SK-N-SH (cell line): ENCODE data around the gene NSD1. TPM values are rescaled to one million over a fixed set of nuclear protein-coding genes. Genes with fewer than 3 reads are reported as not detected.

Source experiments
- CTCF ChIA-PET: fragments of 300-600, 350-600 bp; formaldehyde crosslinking; extraction: SDS; loops from one replicate; lab custom pipeline; 2021; lab: Yijun Ruan, JAX
- POLR2A ChIA-PET: fragments of 350-600 bp; sonication (Branson Sonifier 250); formaldehyde crosslinking; extraction: SDS; loops from one replicate; lab custom pipeline; 2020; ENCODE audit warnings: antibody characterized with exemption, inconsistent platforms; lab: Yijun Ruan, JAX
- DNase-seq: peaks from one replicate; pipeline ENCODE4 v3.0.0; 2012
- H2AFZ ChIP-seq: fragments of 200-600 bp; sonication (generic); 2 replicates; pipeline ENCODE4 v1.8.1; 2016; ENCODE audit warnings: antibody characterized with exemption, mild to moderate bottlenecking, low read depth
- H3F3A ChIP-seq: fragments of 200-600 bp; sonication (generic); replicated peaks from 2 replicates; pipeline ENCODE3; 2016; ENCODE audit warnings: antibody characterized with exemption, mild to moderate bottlenecking; ENCODE audit not compliant: insufficient read depth
- H3K27ac ChIP-seq, 2 experiments: fragments of 200-500 bp in 1 of 2; fragments of 200-600 bp in 1 of 2; sonication (Bioruptor generic) in 1 of 2; sonication (generic), shearing (Covaris generic) in 1 of 2; 2 replicates each; pipeline versions ENCODE4 v1.5.1 to v1.6.1; 2014 to 2016; ENCODE audit warnings: low read depth in 2 of 2, inconsistent platforms in 1 of 2, low read length in 1 of 2, mild to moderate bottlenecking in 1 of 2, mixed read lengths in 1 of 2
- H3K27me3 ChIP-seq: fragments of 200-600 bp; sonication (generic), shearing (Covaris generic); 2 replicates; pipeline ENCODE4 v1.6.1; 2016; ENCODE audit warnings: mixed run types; ENCODE audit not compliant: insufficient read depth
- H3K36me3 ChIP-seq, 2 experiments: fragments of 200-500 bp in 1 of 2; fragments of 200-600 bp in 1 of 2; sonication (Bioruptor generic) in 1 of 2; sonication (generic) in 1 of 2; replicated peaks in 1 of 2; 2 replicates each; pipeline versions ENCODE3 to v1.5.1; 2014 to 2016; ENCODE audit warnings: low read length in 1 of 2, mild to moderate bottlenecking in 1 of 2; ENCODE audit not compliant: insufficient read depth in 2 of 2, control insufficient read depth in 1 of 2
- H3K4me1 ChIP-seq, 2 experiments: fragments of 200-500 bp in 1 of 2; fragments of 200-600 bp in 1 of 2; sonication (Bioruptor generic) in 1 of 2; sonication (generic), shearing (Covaris generic) in 1 of 2; 2 replicates each; pipeline versions ENCODE4 v1.5.1 to v1.6.1; 2014 to 2016; ENCODE audit warnings: low read depth in 1 of 2, low read length in 1 of 2, mixed run types in 1 of 2; ENCODE audit not compliant: insufficient read depth in 2 of 2, control insufficient read depth in 1 of 2
- H3K4me2 ChIP-seq: fragments of 200-600 bp; sonication (generic), shearing (Covaris generic); 2 replicates; pipeline ENCODE4 v1.6.1; 2017; ENCODE audit warnings: mixed run types
- H3K4me3 ChIP-seq, 2 experiments: fragments of 200-500 bp in 1 of 2; fragments of 200-600 bp in 1 of 2; sonication (Bioruptor generic) in 1 of 2; sonication (generic), shearing (Covaris generic) in 1 of 2; 2 replicates each; pipeline versions ENCODE4 v1.5.1 to v1.8.1; 2014 to 2016; ENCODE audit warnings: low read depth in 2 of 2, inconsistent platforms in 1 of 2, low read length in 1 of 2, mild to moderate bottlenecking in 1 of 2, mixed read lengths in 1 of 2, moderate library complexity in 1 of 2
- H3K79me2 ChIP-seq: fragments of 200-600 bp; sonication (generic); 2 replicates; pipeline ENCODE4 v1.8.1; 2017; ENCODE audit warnings: mild to moderate bottlenecking; ENCODE audit not compliant: insufficient read depth
- H3K9ac ChIP-seq: fragments of 200-600 bp; sonication (generic); 2 replicates; pipeline ENCODE4 v1.6.1; 2017; ENCODE audit warnings: mixed run types
- H3K9me2 ChIP-seq: fragments of 200-600 bp; sonication (generic); 2 replicates; pipeline ENCODE4 v1.6.1; 2017; ENCODE audit warnings: mixed run types
- H3K9me3 ChIP-seq: fragments of 200-600 bp; sonication (generic); 2 replicates; pipeline ENCODE4 v1.6.1; 2017; ENCODE audit warnings: mixed run types, mild to moderate bottlenecking, moderate library complexity
- H4K20me1 ChIP-seq: fragments of 200-600 bp; sonication (generic); 2 replicates; pipeline ENCODE4 v1.6.1; 2017; ENCODE audit warnings: mild to moderate bottlenecking, mixed run types; ENCODE audit not compliant: insufficient read depth
- CHD2 ChIP-seq: fragments of 150-350 bp; IDR thresholded peaks from 2 replicates; pipeline ENCODE4 v1.6.1; 2018; ENCODE audit warnings: low read length; ENCODE audit not compliant: partially characterized antibody
- ELF1 ChIP-seq: IDR thresholded peaks from 2 replicates; pipeline ENCODE4 v1.4.0; 2012
- EZH2phosphoT487 ChIP-seq: fragments of 200-600 bp; sonication (generic); IDR thresholded peaks from 2 replicates; pipeline ENCODE4 v1.6.1; 2017; ENCODE audit warnings: low read depth, mixed run types, mild to moderate bottlenecking, antibody characterized with exemption, moderate library complexity, borderline replicate concordance
- FOSL2 ChIP-seq: IDR thresholded peaks from 2 replicates; pipeline ENCODE4 v1.4.0; 2012; ENCODE audit warnings: low read depth, mild to moderate bottlenecking, moderate library complexity, borderline replicate concordance
- FOXJ3 ChIP-seq: sonication (generic); formaldehyde crosslinking; IDR thresholded peaks from 2 replicates; pipeline ENCODE4 v1.5.1; 2020; ENCODE audit warnings: mild to moderate bottlenecking, missing genetic modification reagents
- FOXM1 ChIP-seq: IDR thresholded peaks from 2 replicates; pipeline ENCODE4 v1.4.0; 2012; ENCODE audit warnings: low read depth, mild to moderate bottlenecking
- MEF2A ChIP-seq: IDR thresholded peaks from 2 replicates; pipeline ENCODE4 v1.4.0; 2012; ENCODE audit warnings: low read depth, borderline replicate concordance
- MXI1 ChIP-seq: IDR thresholded peaks from 2 replicates; pipeline ENCODE4 v1.6.1; 2012; ENCODE audit warnings: mild to moderate bottlenecking, low read depth, low read length, improper control_type of control experiment
- NFIC ChIP-seq: IDR thresholded peaks from 2 replicates; pipeline ENCODE4 v1.4.0; 2012; ENCODE audit warnings: borderline replicate concordance
- RAD21 ChIP-seq: IDR thresholded peaks from 2 replicates; pipeline ENCODE4 v1.6.1; 2012; ENCODE audit warnings: mild to moderate bottlenecking, low read length
- RFX5 ChIP-seq: IDR thresholded peaks from 2 replicates; pipeline ENCODE4 v1.6.1; 2012; ENCODE audit warnings: mild to moderate bottlenecking, improper control_type of control experiment, low read length
- RXRA ChIP-seq: IDR thresholded peaks from 2 replicates; pipeline ENCODE4 v1.4.0; 2012; ENCODE audit warnings: low read depth, mild to moderate bottlenecking, borderline replicate concordance
- YY1 ChIP-seq: IDR thresholded peaks from 2 replicates; pipeline ENCODE4 v1.4.0; 2012; ENCODE audit warnings: low read depth, mild to moderate bottlenecking
- WGBS: methylation state at CpG from one replicate; pipeline ENCODE4 v1.1.6; 2017; ENCODE audit warnings: low lambda C conversion rate; 5-methylcytosine and 5-hydroxymethylcytosine counted together
- polyA plus RNA-seq, 3 experiments: library from polyadenylated mRNA; depleted of rRNA; stranded (reverse); fragments of >200 nt; gene quantifications; 2 replicates each; pipeline ENCODE4 v1.2.3, GENCODE V29; 2012
- TF ChIP-seq, protein P1 (sequence below): IDR thresholded peaks from 2 replicates; pipeline ENCODE4 v1.4.0; 2012; ENCODE audit warnings: low read depth
- TF ChIP-seq, protein P2 (sequence below): IDR thresholded peaks from 2 replicates; pipeline ENCODE4; 2012
- TF ChIP-seq, protein P3 (sequence below): fragments of 200-600 bp; sonication (generic); IDR thresholded peaks from 2 replicates; pipeline ENCODE4 v1.6.1; 2017; ENCODE audit warnings: antibody characterized with exemption, mild to moderate bottlenecking, moderate library complexity
- TF ChIP-seq, protein P4 (sequence below): fragments of 150-350 bp; IDR thresholded peaks from 2 replicates; pipeline ENCODE4 v1.6.1; 2017; ENCODE audit warnings: antibody characterized with exemption, low read length, low read depth, borderline replicate concordance
- TF ChIP-seq, protein P5 (sequence below): IDR thresholded peaks from 2 replicates; pipeline ENCODE4 v1.4.0; 2012; ENCODE audit warnings: low read depth, borderline replicate concordance

Gene NSD1
- polyA plus RNA-seq, 1 of the 3 experiments (the other 2 are of a cell fraction): 6.7 TPM

DNA sequence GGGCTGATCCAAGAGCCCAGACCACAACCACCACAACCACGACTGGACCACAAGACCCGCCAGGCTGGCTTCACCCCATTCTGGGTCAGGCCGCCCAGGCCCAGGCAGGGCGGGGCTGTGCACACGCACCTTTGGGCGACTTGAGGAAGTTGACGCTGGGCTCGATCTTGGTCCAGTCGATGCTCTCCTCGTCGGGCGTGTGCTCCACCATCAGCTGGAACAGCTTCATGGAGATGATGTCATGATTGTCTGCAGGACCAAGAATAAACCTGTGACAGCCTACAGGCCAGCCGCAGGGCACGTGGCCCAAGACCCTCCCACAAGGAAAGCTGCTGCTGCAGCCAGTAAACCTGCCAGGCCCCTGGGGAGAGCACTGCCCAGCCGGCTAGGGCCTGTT, 200.6 kb downstream of the NSD1 start:
- Histone ChIP-seq H3K79me2 (peaks cover 3% of the 10 kb centered on the region; the same call in 1 of the 2 replicates), H3K9me2 (no peaks in the 10 kb centered on the region), H3K36me3 (peaks cover 3 to 89% of the 10 kb centered on the region in 2 experiments), H3K4me3 (no peak overlapping the region), H3K4me1 (no peaks in the 10 kb centered on the region), H3K4me2 (no peak overlapping the region), H3K27me3 (no peaks in the 10 kb centered on the region), H3K9ac (no peak overlapping the region), H3K9me3 (no peaks in the 10 kb centered on the region), H3F3A (no peaks in the 10 kb centered on the region), H2AFZ (no peak overlapping the region), H3K27ac (no peak overlapping the region), H4K20me1 (no peaks in the 10 kb centered on the region)
- ChIA-PET CTCF (interaction anchor here (0.6 to 4.4 kb wide), 6 partner anchors 10 to 56 kb away, joined by 3 to 23 read pairs (median 3); no protein-coding TSS in a partner anchor), POLR2A (no interaction called here)
- WGBS: 90% methylated on average over 9 of the region's 15 CpGs
- TF ChIP-seq, protein P1, sequence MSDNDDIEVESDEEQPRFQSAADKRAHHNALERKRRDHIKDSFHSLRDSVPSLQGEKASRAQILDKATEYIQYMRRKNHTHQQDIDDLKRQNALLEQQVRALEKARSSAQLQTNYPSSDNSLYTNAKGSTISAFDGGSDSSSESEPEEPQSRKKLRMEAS: no peak
- TF ChIP-seq EZH2phosphoT487 (no peak), MEF2A (no peak), RFX5 (no peak), MXI1 (no peak), YY1 (no peak), ELF1 (no peak), FOXM1 (no peak), NFIC (no peak), FOSL2 (no peak), RXRA (no peak), FOXJ3 (CRISPR knock-in tag) (no peak), CHD2 (no peak), RAD21 (no peak)
- TF ChIP-seq, protein P2, sequence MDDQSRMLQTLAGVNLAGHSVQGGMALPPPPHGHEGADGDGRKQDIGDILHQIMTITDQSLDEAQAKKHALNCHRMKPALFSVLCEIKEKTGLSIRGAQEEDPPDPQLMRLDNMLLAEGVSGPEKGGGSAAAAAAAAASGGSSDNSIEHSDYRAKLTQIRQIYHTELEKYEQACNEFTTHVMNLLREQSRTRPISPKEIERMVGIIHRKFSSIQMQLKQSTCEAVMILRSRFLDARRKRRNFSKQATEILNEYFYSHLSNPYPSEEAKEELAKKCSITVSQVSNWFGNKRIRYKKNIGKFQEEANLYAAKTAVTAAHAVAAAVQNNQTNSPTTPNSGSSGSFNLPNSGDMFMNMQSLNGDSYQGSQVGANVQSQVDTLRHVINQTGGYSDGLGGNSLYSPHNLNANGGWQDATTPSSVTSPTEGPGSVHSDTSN: no peak
- TF ChIP-seq, protein P3, sequence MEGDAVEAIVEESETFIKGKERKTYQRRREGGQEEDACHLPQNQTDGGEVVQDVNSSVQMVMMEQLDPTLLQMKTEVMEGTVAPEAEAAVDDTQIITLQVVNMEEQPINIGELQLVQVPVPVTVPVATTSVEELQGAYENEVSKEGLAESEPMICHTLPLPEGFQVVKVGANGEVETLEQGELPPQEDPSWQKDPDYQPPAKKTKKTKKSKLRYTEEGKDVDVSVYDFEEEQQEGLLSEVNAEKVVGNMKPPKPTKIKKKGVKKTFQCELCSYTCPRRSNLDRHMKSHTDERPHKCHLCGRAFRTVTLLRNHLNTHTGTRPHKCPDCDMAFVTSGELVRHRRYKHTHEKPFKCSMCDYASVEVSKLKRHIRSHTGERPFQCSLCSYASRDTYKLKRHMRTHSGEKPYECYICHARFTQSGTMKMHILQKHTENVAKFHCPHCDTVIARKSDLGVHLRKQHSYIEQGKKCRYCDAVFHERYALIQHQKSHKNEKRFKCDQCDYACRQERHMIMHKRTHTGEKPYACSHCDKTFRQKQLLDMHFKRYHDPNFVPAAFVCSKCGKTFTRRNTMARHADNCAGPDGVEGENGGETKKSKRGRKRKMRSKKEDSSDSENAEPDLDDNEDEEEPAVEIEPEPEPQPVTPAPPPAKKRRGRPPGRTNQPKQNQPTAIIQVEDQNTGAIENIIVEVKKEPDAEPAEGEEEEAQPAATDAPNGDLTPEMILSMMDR: no peak
- TF ChIP-seq, protein P4, sequence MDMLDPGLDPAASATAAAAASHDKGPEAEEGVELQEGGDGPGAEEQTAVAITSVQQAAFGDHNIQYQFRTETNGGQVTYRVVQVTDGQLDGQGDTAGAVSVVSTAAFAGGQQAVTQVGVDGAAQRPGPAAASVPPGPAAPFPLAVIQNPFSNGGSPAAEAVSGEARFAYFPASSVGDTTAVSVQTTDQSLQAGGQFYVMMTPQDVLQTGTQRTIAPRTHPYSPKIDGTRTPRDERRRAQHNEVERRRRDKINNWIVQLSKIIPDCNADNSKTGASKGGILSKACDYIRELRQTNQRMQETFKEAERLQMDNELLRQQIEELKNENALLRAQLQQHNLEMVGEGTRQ: no peak
- TF ChIP-seq, protein P5, sequence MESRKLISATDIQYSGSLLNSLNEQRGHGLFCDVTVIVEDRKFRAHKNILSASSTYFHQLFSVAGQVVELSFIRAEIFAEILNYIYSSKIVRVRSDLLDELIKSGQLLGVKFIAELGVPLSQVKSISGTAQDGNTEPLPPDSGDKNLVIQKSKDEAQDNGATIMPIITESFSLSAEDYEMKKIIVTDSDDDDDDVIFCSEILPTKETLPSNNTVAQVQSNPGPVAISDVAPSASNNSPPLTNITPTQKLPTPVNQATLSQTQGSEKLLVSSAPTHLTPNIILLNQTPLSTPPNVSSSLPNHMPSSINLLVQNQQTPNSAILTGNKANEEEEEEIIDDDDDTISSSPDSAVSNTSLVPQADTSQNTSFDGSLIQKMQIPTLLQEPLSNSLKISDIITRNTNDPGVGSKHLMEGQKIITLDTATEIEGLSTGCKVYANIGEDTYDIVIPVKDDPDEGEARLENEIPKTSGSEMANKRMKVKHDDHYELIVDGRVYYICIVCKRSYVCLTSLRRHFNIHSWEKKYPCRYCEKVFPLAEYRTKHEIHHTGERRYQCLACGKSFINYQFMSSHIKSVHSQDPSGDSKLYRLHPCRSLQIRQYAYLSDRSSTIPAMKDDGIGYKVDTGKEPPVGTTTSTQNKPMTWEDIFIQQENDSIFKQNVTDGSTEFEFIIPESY: no peak
- DNase-seq: no peak
